Body of pancreas (tissue), 4 donors: ENCODE data around the gene CCDC154. TPM values are rescaled to one million over a fixed set of nuclear protein-coding genes. Genes with fewer than 3 reads are reported as not detected.

Source experiments
- ATAC-seq: fragments of 150-250 bp; one replicate; pipeline ENCODE4 v1.9.1; 2016
- DNase-seq, 4 donors: peaks; one replicate each; pipeline ENCODE4 v3.0.0-alpha.2; 2019
- H3K27ac ChIP-seq, 4 donors: fragments of 200-600 bp; sonication (generic); 1 replicate in 3 of 4; 2 replicates in 1 of 4; pipeline versions ENCODE4 v1.5.1 to v1.6.1; 2016 to 2019; ENCODE audit warnings: mild to moderate bottlenecking in 1 of 4, mixed read lengths in 1 of 4, moderate library complexity in 1 of 4
- H3K27me3 ChIP-seq, 2 donors: fragments of 200-600 bp; sonication (generic); one replicate each; pipeline ENCODE4 v1.6.0; 2016; ENCODE audit warnings: mild to moderate bottlenecking in 1 of 2
- H3K36me3 ChIP-seq, 2 donors: fragments of 200-600 bp; sonication (generic); replicated peaks in 1 of 2; 2 replicates each; pipeline ENCODE4 v1.5.1; 2016; ENCODE audit warnings: low read depth in 2 of 2; ENCODE audit not compliant: insufficient read depth in 1 of 2
- H3K4me1 ChIP-seq: fragments of 200-600 bp; sonication (generic); one replicate; pipeline ENCODE4 v1.6.0; 2016
- H3K4me3 ChIP-seq, 2 donors: fragments of 200-600 bp; sonication (generic); 1 replicate in 1 of 2; 2 replicates in 1 of 2; pipeline ENCODE4 v1.5.1; 2016 to 2019
- H3K9me3 ChIP-seq, 3 donors: fragments of 200-600 bp; sonication (generic); 1 replicate in 2 of 3; 2 replicates in 1 of 3; pipeline ENCODE4 v1.5.1; 2016
- POLR2A ChIP-seq, 3 donors: fragments of 450-650 bp; IDR thresholded peaks; one replicate each; pipeline ENCODE4 v1.6.1; 2016; ENCODE audit warnings: antibody characterized with exemption in 3 of 3, mild to moderate bottlenecking in 2 of 3
- WGBS, 2 donors: methylation state at CpG; one replicate each; pipeline ENCODE4 v1.1.5; 2017; 5-methylcytosine and 5-hydroxymethylcytosine counted together
- intact Hi-C: fragments of 100-400 bp; cut with DNase I; formaldehyde crosslinking; loops from one replicate; pipeline ENCODE4 v1.15.1; 2023
- total RNA-seq, 2 donors: library from RNA; depleted of rRNA; stranded (reverse); fragments of >200 nt; gene quantifications; one replicate each; pipeline ENCODE4 v1.1.0, GENCODE V29; 2016
- TF ChIP-seq, protein P1 (sequence below), 7 experiments: fragments of 450-650 bp in 4 of 7; fragments of 200-600 bp in 3 of 7; sonication (generic) in 3 of 7; IDR thresholded peaks; one replicate each; pipeline ENCODE4 v1.5.1; 2016 to 2019; ENCODE audit warnings: antibody characterized with exemption in 7 of 7

The CCDC154 gene
- total RNA-seq, 2 donors from 2014 or later = 2.1 to 2.3 TPM

DNA sequence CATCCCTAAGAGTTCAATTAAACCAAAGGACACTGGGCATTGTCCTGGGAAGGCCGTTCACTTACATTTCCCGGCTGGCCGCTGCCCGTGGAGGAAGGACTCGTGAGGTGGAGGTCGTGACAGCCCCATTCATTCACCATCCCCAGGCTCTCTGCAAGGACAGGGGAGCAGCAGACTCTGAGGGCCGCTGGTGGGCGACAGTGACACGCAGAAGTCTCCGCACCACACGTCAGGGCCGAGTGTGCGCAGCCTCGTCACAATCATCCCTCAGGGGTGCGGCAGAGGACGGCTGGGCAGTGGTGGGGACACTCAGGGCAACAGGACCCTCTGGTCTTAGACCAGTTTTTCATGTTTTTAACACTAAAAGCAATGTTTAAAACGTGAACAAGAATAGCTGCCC, 51.5 kb downstream of the CCDC154 start:
- ATAC-seq (no peak), DNase-seq (no peak)
- H3K4me3 ChIP-seq = no peak overlapping the region
- H3K27ac ChIP-seq = no peak overlapping the region
- intact Hi-C loops = no loop called here
- H3K27me3 ChIP-seq = no peaks in the 10 kb centered on the region
- no peaks in the 10 kb centered on the region for H3K4me1 ChIP-seq
- TF ChIP-seq, protein P1, sequence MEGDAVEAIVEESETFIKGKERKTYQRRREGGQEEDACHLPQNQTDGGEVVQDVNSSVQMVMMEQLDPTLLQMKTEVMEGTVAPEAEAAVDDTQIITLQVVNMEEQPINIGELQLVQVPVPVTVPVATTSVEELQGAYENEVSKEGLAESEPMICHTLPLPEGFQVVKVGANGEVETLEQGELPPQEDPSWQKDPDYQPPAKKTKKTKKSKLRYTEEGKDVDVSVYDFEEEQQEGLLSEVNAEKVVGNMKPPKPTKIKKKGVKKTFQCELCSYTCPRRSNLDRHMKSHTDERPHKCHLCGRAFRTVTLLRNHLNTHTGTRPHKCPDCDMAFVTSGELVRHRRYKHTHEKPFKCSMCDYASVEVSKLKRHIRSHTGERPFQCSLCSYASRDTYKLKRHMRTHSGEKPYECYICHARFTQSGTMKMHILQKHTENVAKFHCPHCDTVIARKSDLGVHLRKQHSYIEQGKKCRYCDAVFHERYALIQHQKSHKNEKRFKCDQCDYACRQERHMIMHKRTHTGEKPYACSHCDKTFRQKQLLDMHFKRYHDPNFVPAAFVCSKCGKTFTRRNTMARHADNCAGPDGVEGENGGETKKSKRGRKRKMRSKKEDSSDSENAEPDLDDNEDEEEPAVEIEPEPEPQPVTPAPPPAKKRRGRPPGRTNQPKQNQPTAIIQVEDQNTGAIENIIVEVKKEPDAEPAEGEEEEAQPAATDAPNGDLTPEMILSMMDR (IDR thresholded peaks at IDR 0.05) = no peak
- no peak for TF ChIP-seq POLR2A (IDR thresholded peaks at IDR 0.05)
- peaks cover 0 to 2% of the 10 kb centered on the region in 2 donors for H3K36me3 ChIP-seq
- 84 to 95% methylated on average over 8 to 17 of the region's 17 CpGs for WGBS, 2 donors
- no peaks in the 10 kb centered on the region for H3K9me3 ChIP-seq

DNA sequence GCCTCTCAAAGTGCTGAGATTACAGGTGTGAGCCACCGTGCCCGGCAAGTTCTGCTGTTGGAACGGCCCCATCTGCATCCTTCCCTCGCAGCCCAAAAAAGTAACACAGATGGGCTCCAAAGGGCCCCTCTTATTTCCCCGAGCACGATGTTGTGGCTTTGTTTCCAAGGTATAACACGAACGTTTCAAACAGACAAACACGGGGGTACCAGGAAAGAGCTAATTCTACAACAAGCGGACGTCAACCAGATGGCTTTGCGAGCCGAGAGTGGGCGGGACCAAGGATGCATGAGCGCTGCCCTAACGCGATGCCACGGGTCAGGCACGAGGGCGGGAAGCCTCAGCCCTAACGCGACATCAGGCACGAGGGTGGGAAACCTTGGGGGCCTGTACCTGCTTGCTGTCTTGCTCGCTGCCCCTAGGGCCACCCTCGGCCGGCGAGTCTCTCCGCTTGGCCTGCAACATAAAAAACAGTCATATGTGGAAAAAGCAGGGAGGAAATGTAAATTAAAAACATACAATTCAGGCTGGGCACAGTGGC, 54.0 kb downstream of the CCDC154 start:
- Histone ChIP-seq H3K9me3 (no peaks in the 10 kb centered on the region), H3K36me3 (no peaks in the 10 kb centered on the region), H3K27me3 (no peaks in the 10 kb centered on the region), H3K4me3 (no peak overlapping the region), H3K4me1 (no peaks in the 10 kb centered on the region), H3K27ac (no peak overlapping the region)
- TF ChIP-seq POLR2A (IDR thresholded peaks at IDR 0.05) = no peak
- TF ChIP-seq, protein P1 (IDR thresholded peaks at IDR 0.05) = no peak
- 86 to 90% methylated on average over 21 to 28 of the region's 28 CpGs for WGBS, 2 donors
- ATAC-seq = no peak
- DNase-seq = no peak
- intact Hi-C loops = no loop called here

DNA sequence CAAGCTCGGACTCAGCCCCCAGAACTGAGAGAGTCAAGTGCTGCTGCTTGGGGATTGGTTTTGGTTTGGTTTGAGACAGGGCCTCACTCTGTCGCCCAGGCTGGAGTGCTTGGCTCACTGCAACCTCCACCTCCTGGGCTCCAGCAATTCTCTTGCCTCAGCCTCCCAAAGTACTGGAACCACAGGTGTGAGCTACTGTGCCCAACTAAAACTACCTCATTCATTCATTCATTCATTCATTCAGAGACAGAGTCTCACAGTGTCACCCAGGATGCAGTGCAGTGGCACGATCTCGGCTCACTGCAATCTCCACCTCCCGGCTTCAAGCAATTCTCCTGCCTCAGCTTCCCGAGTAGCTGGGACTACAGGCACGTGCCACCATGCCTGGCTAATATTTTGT, 54.6 kb downstream of the CCDC154 start:
- H3K9me3 ChIP-seq = no peaks in the 10 kb centered on the region
- H3K4me1 ChIP-seq = no peaks in the 10 kb centered on the region
- H3K4me3 ChIP-seq = no peak overlapping the region
- no peaks in the 10 kb centered on the region for H3K36me3 ChIP-seq
- DNase-seq (no peak), ATAC-seq (no peak)
- no peak overlapping the region for H3K27ac ChIP-seq
- no peaks in the 10 kb centered on the region for H3K27me3 ChIP-seq
- WGBS, 2 donors = 92 to 100% methylated on average over 6 to 7 of the region's 7 CpGs
- TF ChIP-seq, protein P1 (IDR thresholded peaks at IDR 0.05) = no peak
- TF ChIP-seq POLR2A (IDR thresholded peaks at IDR 0.05) = no peak
- intact Hi-C loops = no loop called here

DNA sequence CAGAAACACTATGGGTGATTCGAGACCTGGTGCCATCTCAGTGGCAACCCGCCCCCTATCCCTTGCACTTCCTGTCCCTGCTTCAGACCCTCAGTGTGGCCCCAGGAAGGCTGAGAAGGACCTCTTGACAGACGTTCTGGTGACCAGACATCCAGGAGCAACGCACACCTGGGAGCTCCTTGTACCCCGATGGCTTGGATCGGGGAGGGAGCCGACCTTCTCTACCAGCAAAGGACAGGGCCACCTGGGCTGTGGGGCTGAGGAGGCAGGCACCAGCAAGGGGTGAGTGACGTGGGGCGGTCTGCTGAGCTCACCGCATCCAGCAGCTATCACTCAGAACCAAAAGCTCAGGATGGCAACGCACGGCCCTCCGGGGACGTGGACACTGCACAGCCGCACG, 57.0 kb downstream of the CCDC154 start:
- DNase-seq (no peak), ATAC-seq (no peak)
- 80 to 91% methylated on average over 2 to 16 of the region's 16 CpGs for WGBS, 2 donors
- H3K36me3 ChIP-seq = no peaks in the 10 kb centered on the region
- no peaks in the 10 kb centered on the region for H3K27me3 ChIP-seq
- no peak overlapping the region for H3K27ac ChIP-seq
- no peak overlapping the region for H3K4me3 ChIP-seq
- no peaks in the 10 kb centered on the region for H3K4me1 ChIP-seq
- intact Hi-C loops = no loop called here
- no peaks in the 10 kb centered on the region for H3K9me3 ChIP-seq
- TF ChIP-seq POLR2A (IDR thresholded peaks at IDR 0.05) = no peak
- TF ChIP-seq, protein P1 (IDR thresholded peaks at IDR 0.05) = no peak

DNA sequence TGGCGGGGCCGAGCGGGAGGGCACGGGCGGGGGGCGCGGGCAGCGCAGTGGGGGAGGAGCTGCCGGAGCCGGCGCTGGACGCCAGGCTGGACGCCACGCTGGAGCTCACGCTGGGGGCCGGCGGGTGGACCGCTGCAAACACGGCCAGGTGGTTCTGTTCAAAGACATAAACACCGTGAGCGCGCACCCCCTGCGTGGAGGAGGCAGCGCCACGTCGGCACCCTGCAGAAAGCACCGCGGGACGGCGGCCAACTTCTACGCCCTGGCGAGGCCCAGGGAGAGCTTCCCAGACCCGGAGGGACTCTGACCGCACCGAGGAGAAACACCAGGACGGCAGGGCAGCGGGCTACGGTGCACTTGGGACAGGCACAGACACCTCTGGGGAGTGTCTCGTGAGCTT, 59.1 kb downstream of the CCDC154 start:
- DNase-seq (no peak), ATAC-seq (no peak)
- Histone ChIP-seq H3K9me3 (no peaks in the 10 kb centered on the region), H3K4me1 (peaks cover under 1% of the 10 kb centered on the region), H3K36me3 (peaks cover 0 to 3% of the 10 kb centered on the region in 2 donors), H3K27ac (no peak overlapping the region), H3K4me3 (no peak overlapping the region), H3K27me3 (no peaks in the 10 kb centered on the region)
- intact Hi-C loops = no loop called here
- 94 to 96% methylated on average over 35 to 39 of the region's 39 CpGs for WGBS, 2 donors
- TF ChIP-seq, protein P1 (IDR thresholded peaks at IDR 0.05) = no peak
- TF ChIP-seq POLR2A (IDR thresholded peaks at IDR 0.05) = no peak
